ENCODE data around the gene PRR7. TPM values are rescaled to one million over a fixed set of nuclear protein-coding genes. Genes with fewer than 3 reads are reported as not detected.

PRR7 gene
- total and polyA plus RNA-seq, 2 donors, result 1.6 to 3.6 TPM

DNA sequence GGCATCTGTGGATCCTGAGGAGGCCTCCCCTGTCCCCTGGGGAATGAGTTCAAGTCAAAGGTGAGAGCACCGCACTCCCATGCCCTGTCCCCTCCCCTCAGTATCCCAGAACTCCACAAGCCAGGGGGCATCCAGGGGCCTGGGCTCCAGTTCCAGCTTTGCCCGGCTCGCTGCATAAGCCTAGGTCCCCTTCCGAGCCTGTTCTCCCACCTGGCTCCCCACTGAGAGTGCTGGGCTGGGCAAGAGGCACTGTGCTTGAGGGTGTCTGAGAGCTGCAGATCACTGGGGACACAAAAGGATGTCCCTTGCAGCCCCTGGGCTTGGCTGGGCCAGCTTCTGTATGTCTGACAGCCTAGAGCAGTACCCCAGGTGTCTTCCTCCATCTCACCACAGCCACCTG is 58.5 kb downstream of the PRR7 start:
- peaks cover 0 to 3% of the 10 kb centered on the region in 2 donors for H3K9me3 ChIP-seq (ENCODE audit: control insufficient read depth in 2 of 2, insufficient read depth in 1 of 2, low read length in 1 of 2)
- no peak overlapping the region for H3K4me3 ChIP-seq (ENCODE audit: low read length in 2 of 2)
- WGBS, result 99% methylated on average over 4 of the region's 4 CpGs
- peaks cover 16 to 36% of the 10 kb centered on the region in 2 donors for H3K4me1 ChIP-seq (ENCODE audit: control insufficient read depth in 2 of 2, insufficient read depth in 2 of 2, low read length in 2 of 2)
- no peak for DNase-seq (ENCODE audit: low read depth in 6 of 9, low spot score in 9 of 9)
- peaks cover 0 to 5% of the 10 kb centered on the region in 2 donors for H3K27me3 ChIP-seq (ENCODE audit: control insufficient read depth in 2 of 2, insufficient read depth in 1 of 2, low read length in 1 of 2)
- H3K27ac ChIP-seq (ENCODE audit: low read depth in 1 of 2, low read length in 1 of 2), result no peak overlapping the region
- peaks cover 5 to 7% of the 10 kb centered on the region in 2 donors for H3K36me3 ChIP-seq (ENCODE audit: control insufficient read depth in 2 of 2, insufficient read depth in 2 of 2, low read length in 1 of 2)

Other genes with a start within 250 kb of the PRR7 start
- 15.9 TPM for gene RAB24, start 143.1 kb upstream of the PRR7 start, total RNA-seq
- gene RAB24, start 143.1 kb upstream of the PRR7 start, polyA plus RNA-seq, result 82.8 TPM
- 105 TPM for gene PRELID1, start 143.0 kb upstream of the PRR7 start, total RNA-seq
- gene PRELID1, start 143.0 kb upstream of the PRR7 start, polyA plus RNA-seq, result 79.1 TPM
- gene MXD3, start 134.9 kb upstream of the PRR7 start, total RNA-seq, result 44.8 TPM
- 16.1 TPM for gene MXD3, start 134.9 kb upstream of the PRR7 start, polyA plus RNA-seq
- 117 TPM for gene LMAN2, start 95.1 kb upstream of the PRR7 start, total RNA-seq
- 95.3 TPM for gene LMAN2, start 95.1 kb upstream of the PRR7 start, polyA plus RNA-seq
- 49.5 TPM for gene RGS14, start 88.9 kb upstream of the PRR7 start, total RNA-seq
- 52.7 TPM for gene RGS14, start 88.9 kb upstream of the PRR7 start, polyA plus RNA-seq
- gene SLC34A1, start 62.4 kb upstream of the PRR7 start, total RNA-seq, result 0.05 TPM
- 0.02 TPM for gene SLC34A1, start 62.4 kb upstream of the PRR7 start, polyA plus RNA-seq
- gene PFN3, start 46.2 kb upstream of the PRR7 start, total RNA-seq, result not detected
- not detected for gene PFN3, start 46.2 kb upstream of the PRR7 start, polyA plus RNA-seq
- 0.19 TPM for gene F12, start 37.2 kb upstream of the PRR7 start, total RNA-seq
- 1.2 TPM for gene F12, start 37.2 kb upstream of the PRR7 start, polyA plus RNA-seq
- 57.4 TPM for gene GRK6, start 20.1 kb upstream of the PRR7 start, total RNA-seq
- gene GRK6, start 20.1 kb upstream of the PRR7 start, polyA plus RNA-seq, result 36.3 TPM
- gene DBN1, start 26.8 kb downstream of the PRR7 start, total RNA-seq, result 32.3 TPM
- gene DBN1, start 26.8 kb downstream of the PRR7 start, polyA plus RNA-seq, result 34.3 TPM
- 10.8 TPM for gene PDLIM7, start 50.8 kb downstream of the PRR7 start, total RNA-seq
- gene PDLIM7, start 50.8 kb downstream of the PRR7 start, polyA plus RNA-seq, result 61.9 TPM
- gene DOK3, start 63.0 kb downstream of the PRR7 start, total RNA-seq, result 3.3 TPM
- gene DOK3, start 63.0 kb downstream of the PRR7 start, polyA plus RNA-seq, result 13.4 TPM
- 78.0 TPM for gene DDX41, start 70.1 kb downstream of the PRR7 start, total RNA-seq
- 71.3 TPM for gene DDX41, start 70.1 kb downstream of the PRR7 start, polyA plus RNA-seq
- gene FAM193B, start 107.7 kb downstream of the PRR7 start, total RNA-seq, result 41.7 TPM
- 527 TPM for gene FAM193B, start 107.7 kb downstream of the PRR7 start, polyA plus RNA-seq
- gene TMED9, start 145.4 kb downstream of the PRR7 start, total RNA-seq, result 37.9 TPM
- 104 TPM for gene TMED9, start 145.4 kb downstream of the PRR7 start, polyA plus RNA-seq
- 14.1 TPM for gene B4GALT7, start 153.3 kb downstream of the PRR7 start, total RNA-seq
- gene B4GALT7, start 153.3 kb downstream of the PRR7 start, polyA plus RNA-seq, result 29.1 TPM